RWPE1 (cell line): Measurements from ENCODE around the gene LRP1B.

Experiments used
- CTCF ChIA-PET: fragments of 350-600 bp; sonication (Branson Sonifier 250); formaldehyde crosslinking; extraction: SDS; loops from one replicate; lab custom pipeline; 2021; lab: Yijun Ruan, JAX
- POLR2A ChIA-PET: fragments of 400-600 bp; formaldehyde crosslinking; extraction: SDS; loops from one replicate; lab custom pipeline; 2020; ENCODE audit warnings: antibody characterized with exemption; ENCODE audit not compliant: low non-redundant PET; lab: Yijun Ruan, JAX
- DNase-seq: peaks from one replicate; pipeline ENCODE4 v3.0.0; 2012; ENCODE audit warnings: low spot score
- H3K27ac ChIP-seq: fragments of 450-650 bp; 2 replicates; pipeline ENCODE4 v1.5.1; 2017
- CTCF ChIP-seq: fragments of 450-650 bp; conservative IDR thresholded peaks from 2 replicates; pipeline ENCODE4 v1.5.1; 2017; ENCODE audit warnings: low read depth, mild to moderate bottlenecking

The LRP1B gene

DNA sequence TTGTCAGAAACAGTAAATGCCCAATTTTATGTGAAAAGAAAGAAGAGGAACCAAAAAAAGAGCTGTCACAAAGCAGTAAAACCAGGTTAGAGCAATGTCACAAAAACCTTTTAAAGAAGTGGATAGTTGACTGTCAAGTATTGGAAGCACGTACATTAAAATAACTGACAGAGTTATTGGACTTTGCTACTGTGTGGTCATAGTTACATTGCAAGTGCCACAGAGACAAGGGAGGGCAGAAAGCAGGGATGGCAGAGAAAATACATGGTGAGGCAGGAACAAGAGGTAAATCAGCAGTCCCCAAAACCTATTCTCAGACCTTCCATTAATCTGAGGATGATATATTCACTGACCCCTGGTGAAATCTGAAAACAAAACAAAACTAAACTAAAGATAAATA is 116.3 kb downstream of the LRP1B start:
- ChIA-PET CTCF (no interaction called here), POLR2A (no interaction called here)
- H3K27ac ChIP-seq, result no peak overlapping the region
- no peak for DNase-seq
- no peak for TF ChIP-seq CTCF

DNA sequence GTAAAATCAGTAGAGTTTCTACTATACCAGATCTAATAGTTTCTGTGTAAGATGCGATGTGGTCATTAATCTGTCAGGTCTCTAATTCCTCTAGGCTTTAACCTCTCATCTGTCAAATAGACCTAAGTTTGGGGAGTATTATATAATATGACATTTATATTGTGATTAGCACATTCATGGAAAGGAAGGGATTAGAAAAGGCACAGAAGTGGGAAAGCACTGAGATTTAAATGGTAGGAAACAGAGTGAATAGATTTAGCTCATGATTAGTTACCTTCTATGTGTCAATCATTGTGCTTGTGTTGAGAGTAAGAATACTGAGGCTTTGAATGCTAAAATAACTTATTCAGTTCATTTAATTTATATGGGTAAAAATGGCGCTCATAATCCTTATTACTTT is 118.0 kb downstream of the LRP1B start:
- H3K27ac ChIP-seq, result no peak overlapping the region
- ChIA-PET POLR2A (no interaction called here), CTCF (no interaction called here)
- no peak for TF ChIP-seq CTCF
- no peak for DNase-seq

DNA sequence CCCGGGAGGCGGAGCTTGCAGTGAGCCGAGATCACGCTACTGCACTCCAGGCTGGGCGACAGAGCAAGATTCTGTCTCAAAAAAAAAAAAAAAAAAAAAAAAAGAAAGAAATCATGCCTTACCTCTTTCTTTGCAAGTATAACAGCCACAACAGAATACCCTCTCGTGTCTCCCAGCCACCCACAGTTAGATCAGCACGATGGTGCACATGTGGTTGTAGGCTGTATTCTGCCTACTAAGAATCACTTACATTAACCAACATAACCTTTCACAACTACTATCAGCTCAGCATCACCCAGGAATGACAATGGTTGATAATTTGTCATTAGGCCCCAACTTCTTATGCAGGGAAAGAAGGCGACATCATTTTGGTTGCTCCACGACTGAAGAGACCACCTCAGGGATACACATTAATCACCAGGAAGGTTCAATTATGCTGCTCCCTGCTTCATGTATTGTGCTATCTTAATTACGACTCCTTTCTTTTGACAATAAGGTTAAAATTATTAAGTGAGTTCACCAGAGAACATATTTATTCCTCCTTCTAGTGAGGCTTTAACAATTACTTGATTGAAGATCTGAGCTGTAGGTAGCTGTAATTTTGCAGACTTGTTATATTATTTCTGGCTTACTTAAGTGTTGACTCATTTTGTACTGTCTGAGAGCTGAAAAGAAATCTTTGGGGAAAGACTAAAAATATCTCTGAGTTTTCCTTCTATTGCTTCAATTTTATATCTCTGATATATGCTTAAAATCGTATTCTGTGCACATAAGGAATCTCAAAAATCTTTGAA is 120.1 kb downstream of the LRP1B start:
- ChIA-PET CTCF (no interaction called here), POLR2A (no interaction called here)

DNA sequence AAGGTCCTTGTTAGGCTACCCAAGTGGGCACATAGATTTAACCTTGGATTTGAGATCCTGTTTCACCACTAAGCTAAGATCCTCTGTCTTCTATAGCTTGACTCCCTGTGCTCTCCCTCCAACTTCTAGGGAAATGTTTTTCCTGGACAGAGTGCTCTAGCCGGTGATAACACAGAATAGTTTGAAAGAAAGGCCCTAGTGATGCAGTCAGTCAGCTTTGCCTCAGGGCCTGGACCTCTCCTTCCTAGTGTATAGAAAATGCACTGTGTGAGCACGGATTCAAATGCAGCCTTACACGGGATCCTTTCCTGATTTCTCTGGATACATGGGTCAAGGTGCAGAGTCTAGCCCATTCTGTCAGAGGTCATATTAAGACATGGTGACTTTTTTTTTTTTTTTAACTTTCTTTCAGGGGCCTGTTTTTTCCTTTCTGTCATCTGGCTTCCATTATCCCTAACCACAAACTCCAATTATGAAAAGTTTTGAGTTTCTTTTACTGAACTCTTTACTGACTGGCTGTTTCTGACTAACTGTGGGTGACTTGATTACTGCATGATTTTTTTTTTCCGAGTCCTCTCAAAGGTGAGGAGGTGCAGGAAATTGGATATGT is 122.6 kb downstream of the LRP1B start:
- CTCF ChIA-PET, result no interaction called here
- no peak for TF ChIP-seq CTCF
- DNase-seq, result no peak
- POLR2A ChIA-PET, result no interaction called here
- H3K27ac ChIP-seq, result no peak overlapping the region

More for the DNA sequence above, 120.1 kb downstream of the LRP1B start:
- no peak for DNase-seq
- TF ChIP-seq CTCF, result no peak
- H3K27ac ChIP-seq, result no peak overlapping the region

DNA sequence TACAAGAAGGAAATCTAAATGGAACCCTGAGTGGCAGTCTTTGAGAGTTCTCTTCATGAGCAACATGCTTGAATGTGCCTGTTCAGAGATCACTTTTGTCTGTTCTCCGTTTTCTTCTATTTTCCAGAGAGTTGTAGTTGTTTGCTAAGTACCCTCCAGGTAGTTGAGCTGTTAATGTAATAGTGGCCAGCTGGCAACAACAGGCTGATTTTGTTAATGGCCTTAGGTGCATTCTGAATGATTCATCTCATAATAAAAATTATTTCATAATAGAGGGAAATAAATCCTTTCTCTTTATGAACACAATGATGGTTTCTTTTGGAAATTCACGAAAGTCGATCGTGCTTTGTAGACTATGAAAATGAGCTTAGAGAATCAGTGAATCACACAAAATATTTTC is 136.8 kb downstream of the LRP1B start:
- no peak for DNase-seq
- ChIA-PET CTCF (interaction anchor here (0.7 kb wide), 1 partner anchor 396 kb away, joined by 3 read pairs; no protein-coding TSS in a partner anchor), POLR2A (no interaction called here)
- H3K27ac ChIP-seq, result no peak overlapping the region
- TF ChIP-seq CTCF, result no peak

- CTCF ChIA-PET, result no interaction called here
- no peak overlapping the region for H3K27ac ChIP-seq
- POLR2A ChIA-PET, result no interaction called here
- TF ChIP-seq CTCF, result no peak
- DNase-seq, result no peak
Observed at GRCh38 chr2:141992695-141993094, 138.1 kb downstream of the LRP1B start.
